GM12878 (cell line): ENCODE data around the gene CHRNA9. TPM values are rescaled to one million over a fixed set of nuclear protein-coding genes. Genes with fewer than 3 reads are reported as not detected.

ENCODE experiments used
- ATAC-seq: fragments of 200-7000 bp; cut with Tn5 transposase; 3 replicates; pipeline ENCODE4 v1.9.1; 2020; ENCODE audit warnings: mild to moderate bottlenecking, moderate library complexity
- BruUV-seq: library from RNA; stranded (reverse); fragments of 400-500 nt; replicated peaks from 2 replicates; lab custom pipeline; 2021; lab: Mats Ljungman, UMichigan
- CTCF ChIA-PET: fragments of 300-600 bp; sonication (Branson Sonifier 250); formaldehyde crosslinking; extraction: SDS; loops from one replicate; lab custom pipeline; 2021; ENCODE audit warnings: inconsistent platforms; lab: Yijun Ruan, JAX
- POLR2A ChIA-PET: fragments of 350-600 bp; formaldehyde crosslinking; extraction: SDS; loops from one replicate; lab custom pipeline; 2021; ENCODE audit warnings: inconsistent platforms; lab: Charles Lee
- RAD21 ChIA-PET: fragments of 300-600 bp; sonication (Branson Sonifier 250); formaldehyde crosslinking; loops from one replicate; lab custom pipeline; 2023; ENCODE audit warnings: antibody characterized with exemption; ENCODE audit not compliant: unreplicated experiment; lab: Charles Lee
- SMC1A ChIA-PET: fragments of 300-600 bp; sonication (Branson Sonifier 250); formaldehyde crosslinking; loops from one replicate; lab custom pipeline; 2023; ENCODE audit not compliant: unreplicated experiment, uncharacterized antibody; lab: Charles Lee
- DNase-seq: peaks from one replicate; pipeline ENCODE4 v3.0.0-alpha.2; 2011; ENCODE audit warnings: low read depth, low spot score
- FAIRE-seq: peaks from 3 replicates; lab custom pipeline; 2011; peaks lifted over from hg19 to GRCh38; lab: Jason Lieb, UNC
- H2AFZ ChIP-seq: 2 replicates; pipeline ENCODE4 v1.6.0; 2011; ENCODE audit warnings: low read depth, low read length, control low read depth; ENCODE audit not compliant: control insufficient read depth
- H3K27ac ChIP-seq: 2 replicates; pipeline ENCODE4 v1.5.1; 2011; ENCODE audit warnings: control low read depth; ENCODE audit not compliant: control insufficient read depth, insufficient read depth
- H3K27me3 ChIP-seq, 2 experiments: replicated peaks in 1 of 2; 2 replicates each; pipeline versions ENCODE4 v1.6.0 to v1.6.1; 2011; ENCODE audit warnings: low read length in 1 of 2; ENCODE audit not compliant: control insufficient read depth in 2 of 2, insufficient read depth in 2 of 2
- H3K36me3 ChIP-seq, 2 experiments: 2 replicates each; pipeline ENCODE4 v1.5.1; 2011; ENCODE audit warnings: low read length in 1 of 2; ENCODE audit not compliant: control insufficient read depth in 2 of 2, insufficient read depth in 2 of 2
- H3K4me1 ChIP-seq: 2 replicates; pipeline ENCODE4 v1.6.1; 2011; ENCODE audit warnings: mild to moderate bottlenecking, low read length, moderate library complexity, mixed read lengths; ENCODE audit not compliant: control insufficient read depth, insufficient read depth
- H3K4me2 ChIP-seq: 2 replicates; pipeline ENCODE4 v1.6.0; 2011; ENCODE audit warnings: control low read depth; ENCODE audit not compliant: control insufficient read depth, insufficient read depth
- H3K4me3 ChIP-seq: fragments of 200-600 bp; sonication (generic); 2 replicates; pipeline ENCODE4 v1.5.1; 2016
- H3K79me2 ChIP-seq: 2 replicates; pipeline ENCODE4 v1.6.0; 2011; ENCODE audit warnings: low read length; ENCODE audit not compliant: control insufficient read depth, insufficient read depth
- H3K9ac ChIP-seq: 2 replicates; pipeline ENCODE4 v1.8.0; 2011; ENCODE audit warnings: low read length, control low read depth, mixed read lengths; ENCODE audit not compliant: control insufficient read depth, insufficient read depth
- H3K9me3 ChIP-seq: replicated peaks from 3 replicates; pipeline ENCODE4 v1.5.1; 2011; ENCODE audit warnings: mild to moderate bottlenecking, low read length; ENCODE audit not compliant: control insufficient read depth, insufficient read depth
- H4K20me1 ChIP-seq: 2 replicates; pipeline ENCODE4 v1.6.0; 2011; ENCODE audit not compliant: control insufficient read depth, insufficient read depth
- CREM ChIP-seq: IDR thresholded peaks from 2 replicates; pipeline ENCODE4 v1.6.1; 2014; ENCODE audit warnings: antibody characterized with exemption, low read depth
- ETV6 ChIP-seq, 2 experiments: fragments of 450-650 bp in 1 of 2; IDR thresholded peaks in 1 of 2; conservative IDR thresholded peaks in 1 of 2; 2 replicates each; pipeline ENCODE4 v1.6.1; 2014; ENCODE audit warnings: antibody characterized with exemption in 1 of 2, borderline replicate concordance in 1 of 2, low read depth in 1 of 2, mild to moderate bottlenecking in 1 of 2, moderate library complexity in 1 of 2
- FOS ChIP-seq: IDR thresholded peaks from 3 replicates; pipeline ENCODE4 v1.6.1; 2011; ENCODE audit warnings: borderline replicate concordance; ENCODE audit not compliant: insufficient read length; ENCODE audit errors: extremely low read depth
- IKZF2 ChIP-seq, 2 experiments: fragments of 450-650 bp; IDR thresholded peaks; 2 replicates each; pipeline ENCODE4 v1.6.1; 2017; ENCODE audit warnings: mild to moderate bottlenecking in 2 of 2, moderate library complexity in 2 of 2
- MTA2 ChIP-seq: fragments of 450-650 bp; IDR thresholded peaks from 2 replicates; pipeline ENCODE4 v1.6.1; 2016; ENCODE audit warnings: low read depth, mild to moderate bottlenecking, moderate library complexity
- NR2F1 ChIP-seq: fragments of 450-650 bp; conservative IDR thresholded peaks from 2 replicates; pipeline ENCODE4 v1.6.1; 2017; ENCODE audit warnings: mild to moderate bottlenecking
- POU2F2 ChIP-seq: IDR thresholded peaks from 3 replicates; pipeline ENCODE4 v1.6.1; 2011; ENCODE audit warnings: low read depth, mild to moderate bottlenecking, low read length, borderline replicate concordance
- WGBS: methylation state at CpG from one replicate; pipeline ENCODE4 v1.1.6; 2016; ENCODE audit warnings: low lambda C conversion rate; ENCODE audit not compliant: insufficient replicate concordance, insufficient coverage; ENCODE audit errors: missing lambda C conversion rate; 5-methylcytosine and 5-hydroxymethylcytosine counted together
- in situ Hi-C: fragments of 300-500 bp; cut with MboI; formaldehyde crosslinking; loops from 9 replicates; pipeline ENCODE4 v1.14.3; 2018; ENCODE audit warnings: mixed read lengths
- intact Hi-C: fragments of 100-400 bp; cut with micrococcal nuclease; formaldehyde crosslinking; loops from one replicate; pipeline ENCODE4 v1.14.2; 2022; ENCODE audit not compliant: unreplicated experiment
- polyA plus RNA-seq, 11 experiments: library from polyadenylated mRNA; depleted of rRNA in 4 of 11; unstranded in 6 of 11; stranded (reverse) in 5 of 11; fragments of >200 nt; fragmentation: Nextera tagmentation in 4 of 11; fragmentation: Illumina TruSeq in 1 of 11; extraction: Ambion mirVana in 4 of 11; extraction: Trizol in 1 of 11; gene quantifications; 1 replicate in 1 of 11; 2 replicates in 10 of 11; pipeline versions ENCODE4 v1.2.1 to v1.2.3, GENCODE V29; 2011 to 2016; ENCODE audit warnings: inconsistent platforms in 2 of 11, missing spikeins in 2 of 11, low read depth in 1 of 11
- total RNA-seq, 4 experiments: library from RNA; depleted of rRNA in 3 of 4; stranded (reverse); fragments of >200 nt in 3 of 4; fragmentation: Illumina TruSeq in 1 of 4; extraction: Trizol in 1 of 4; gene quantifications; 2 replicates each; pipeline versions ENCODE4 v1.2.1 to v1.2.3, GENCODE V29; 2013 to 2021
- TF ChIP-seq, protein P1 (sequence below): IDR thresholded peaks from 2 replicates; pipeline ENCODE4 v1.6.1; 2011; ENCODE audit warnings: low read depth, low read length, improper control_type of control experiment, borderline replicate concordance
- TF ChIP-seq, protein P2 (sequence below): fragments of 450-650 bp; IDR thresholded peaks from 2 replicates; pipeline ENCODE4 v1.6.1; 2017; ENCODE audit warnings: mild to moderate bottlenecking
- TF ChIP-seq, protein P3 (sequence below): fragments of 450-650 bp; IDR thresholded peaks from 2 replicates; pipeline ENCODE4 v1.6.1; 2016; ENCODE audit warnings: mild to moderate bottlenecking

Gene CHRNA9
- total and polyA plus RNA-seq, 10 of the 15 experiments (the other 5 are each of a cell fraction or from before 2014, with no cell fraction given) = 0.05 to 0.09 (median 0.08) TPM; not detected in 7

DNA sequence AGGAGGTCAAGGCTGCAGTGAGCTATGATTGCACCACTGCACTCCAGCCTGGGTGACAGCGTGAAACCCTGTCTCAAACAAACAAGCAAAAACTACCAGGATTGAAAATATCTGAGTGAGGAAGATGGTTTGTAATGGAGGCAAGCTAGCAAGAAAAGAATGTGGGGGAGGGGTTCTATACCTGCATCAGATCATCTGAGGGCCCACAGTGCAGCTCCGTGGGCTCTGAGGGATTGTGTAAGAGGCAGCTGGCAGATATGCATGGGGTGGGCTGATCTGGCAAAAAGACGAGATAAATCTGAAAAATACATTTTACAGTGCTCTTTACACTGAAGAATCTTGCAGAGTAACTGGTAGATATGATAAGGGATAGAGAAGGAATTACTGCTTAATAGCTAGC lies 28.9 kb upstream of the CHRNA9 start:
- RAD21 ChIA-PET = interaction anchor here (0.6 to 10.7 kb wide), 21 partner anchors 12 to 413 kb away, joined by 3 to 356 read pairs (median 5); partner anchors contain the start of gene RHOH
- intact Hi-C loops (loop anchor here (5.0 kb wide), 2 partner anchors 249 to 329 kb away; partner anchors contain the start of genes N4BP2 and PDS5A), in situ Hi-C loops (loop anchor here (5.0 kb wide), 1 partner anchor 104 kb away; no protein-coding TSS in a partner anchor)
- ATAC-seq = no peak
- H3K79me2 ChIP-seq = peaks cover 14% of the 10 kb centered on the region
- CTCF ChIA-PET = interaction anchor here (1.0 to 7.4 kb wide), 12 partner anchors 11 to 413 kb away, joined by 3 to 121 read pairs (median 7); no protein-coding TSS in a partner anchor
- H3K4me1 ChIP-seq = peaks cover 73% of the 10 kb centered on the region
- no peaks in the 10 kb centered on the region for H3K36me3 ChIP-seq
- 31% methylated on average over 3 of the region's 3 CpGs for WGBS
- no peaks in the 10 kb centered on the region; the same call in 2 of the 3 replicates for H3K9me3 ChIP-seq
- peak overlapping the region; percentile 53 for H3K27ac ChIP-seq
- peak overlapping the region; percentile 68; the same call in 1 of the 2 replicates for H3K4me2 ChIP-seq
- TF ChIP-seq ETV6 (conservative IDR thresholded peaks at IDR 0.05 in 1 of 2, IDR thresholded peaks at IDR 0.05 in 1 of 2; ENCODE audit: borderline replicate concordance in 1 of 2, low read depth in 1 of 2) (no peak), POU2F2 (peak; percentile 33; the same call in 1 of the 3 replicates)
- no peaks in the 10 kb centered on the region for H3K27me3 ChIP-seq
- SMC1A ChIA-PET = interaction anchor here (0.7 to 11.1 kb wide), 18 partner anchors 11 to 412 kb away, joined by 3 to 374 read pairs (median 6); partner anchors contain the start of gene RHOH
- no TSS peak for BruUV-seq
- POLR2A ChIA-PET = interaction anchor here (0.9 to 3.8 kb wide), 12 partner anchors 11 to 120 kb away, joined by 3 to 33 read pairs (median 14); no protein-coding TSS in a partner anchor
- DNase-seq = no peak
- no peak overlapping the region for H3K9ac ChIP-seq
- no peak overlapping the region for H3K4me3 ChIP-seq
- H4K20me1 ChIP-seq = no peaks in the 10 kb centered on the region
- H2AFZ ChIP-seq = no peak overlapping the region
- no peak for FAIRE-seq

DNA sequence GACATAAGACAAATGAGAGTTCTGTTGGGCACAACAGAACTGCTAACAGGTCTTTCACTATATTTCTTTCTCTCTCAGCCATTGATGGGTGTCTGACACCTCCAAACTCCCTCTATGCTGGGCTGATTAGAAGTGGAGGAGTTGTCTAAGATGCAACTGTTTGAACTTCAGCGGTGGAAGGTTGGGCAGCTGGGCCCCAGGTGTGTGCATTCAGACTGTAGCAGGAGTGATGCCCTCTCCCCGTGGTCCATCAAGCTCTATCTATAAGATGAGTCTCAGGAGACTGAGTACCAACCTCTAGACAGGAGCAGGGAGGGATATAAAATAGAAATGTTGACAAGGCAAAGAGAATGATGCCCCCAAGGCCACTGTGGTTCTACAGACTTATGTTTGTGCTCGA lies 28.2 kb upstream of the CHRNA9 start:
- no peaks in the 10 kb centered on the region for H3K36me3 ChIP-seq
- H3K27me3 ChIP-seq = no peaks in the 10 kb centered on the region
- ATAC-seq = no peak
- intact Hi-C loops (loop anchor here (5.0 kb wide), 2 partner anchors 250 to 330 kb away; partner anchors contain the start of genes N4BP2 and PDS5A), in situ Hi-C loops (loop anchor here (5.0 kb wide), 1 partner anchor 105 kb away; no protein-coding TSS in a partner anchor)
- peaks cover 14% of the 10 kb centered on the region for H3K79me2 ChIP-seq
- H3K27ac ChIP-seq = peak overlapping the region; percentile 76
- RAD21 ChIA-PET = interaction anchor here (0.6 to 10.7 kb wide), 27 partner anchors 11 to 412 kb away, joined by 3 to 356 read pairs (median 7); partner anchors contain the start of genes N4BP2 and RHOH
- peak overlapping the region; percentile 49; the same call in 1 of the 2 replicates for H2AFZ ChIP-seq
- H3K9ac ChIP-seq = peak overlapping the region; percentile 58
- POLR2A ChIA-PET = interaction anchor here (0.7 to 3.8 kb wide), 17 partner anchors 10 to 840 kb away, joined by 3 to 33 read pairs (median 12); partner anchors contain the start of gene N4BP2
- H3K4me1 ChIP-seq = peaks cover 71% of the 10 kb centered on the region
- CTCF ChIA-PET = interaction anchor here (0.7 to 7.4 kb wide), 23 partner anchors 11 to 412 kb away, joined by 3 to 121 read pairs (median 5); partner anchors contain the start of genes N4BP2 and RHOH
- no peak for FAIRE-seq
- H3K4me2 ChIP-seq = peak overlapping the region; percentile 93
- BruUV-seq = no TSS peak
- no peak for DNase-seq
- 0% methylated on average over 3 of the region's 3 CpGs for WGBS
- H4K20me1 ChIP-seq = no peaks in the 10 kb centered on the region
- H3K4me3 ChIP-seq = peak overlapping the region; percentile 35; the same call in 1 of the 2 replicates
- SMC1A ChIA-PET = interaction anchor here (0.7 to 11.1 kb wide), 24 partner anchors 10 to 413 kb away, joined by 3 to 374 read pairs (median 6); partner anchors contain the start of gene RHOH
- no peaks in the 10 kb centered on the region; the same call in 2 of the 3 replicates for H3K9me3 ChIP-seq
- TF ChIP-seq NR2F1 = no peak
- TF ChIP-seq, protein P1, sequence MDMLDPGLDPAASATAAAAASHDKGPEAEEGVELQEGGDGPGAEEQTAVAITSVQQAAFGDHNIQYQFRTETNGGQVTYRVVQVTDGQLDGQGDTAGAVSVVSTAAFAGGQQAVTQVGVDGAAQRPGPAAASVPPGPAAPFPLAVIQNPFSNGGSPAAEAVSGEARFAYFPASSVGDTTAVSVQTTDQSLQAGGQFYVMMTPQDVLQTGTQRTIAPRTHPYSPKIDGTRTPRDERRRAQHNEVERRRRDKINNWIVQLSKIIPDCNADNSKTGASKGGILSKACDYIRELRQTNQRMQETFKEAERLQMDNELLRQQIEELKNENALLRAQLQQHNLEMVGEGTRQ = no peak
- no peak for TF ChIP-seq IKZF2 (IDR thresholded peaks at IDR 0.05)
- no peak for TF ChIP-seq MTA2
- no peak for TF ChIP-seq CREM
- TF ChIP-seq, protein P2, sequence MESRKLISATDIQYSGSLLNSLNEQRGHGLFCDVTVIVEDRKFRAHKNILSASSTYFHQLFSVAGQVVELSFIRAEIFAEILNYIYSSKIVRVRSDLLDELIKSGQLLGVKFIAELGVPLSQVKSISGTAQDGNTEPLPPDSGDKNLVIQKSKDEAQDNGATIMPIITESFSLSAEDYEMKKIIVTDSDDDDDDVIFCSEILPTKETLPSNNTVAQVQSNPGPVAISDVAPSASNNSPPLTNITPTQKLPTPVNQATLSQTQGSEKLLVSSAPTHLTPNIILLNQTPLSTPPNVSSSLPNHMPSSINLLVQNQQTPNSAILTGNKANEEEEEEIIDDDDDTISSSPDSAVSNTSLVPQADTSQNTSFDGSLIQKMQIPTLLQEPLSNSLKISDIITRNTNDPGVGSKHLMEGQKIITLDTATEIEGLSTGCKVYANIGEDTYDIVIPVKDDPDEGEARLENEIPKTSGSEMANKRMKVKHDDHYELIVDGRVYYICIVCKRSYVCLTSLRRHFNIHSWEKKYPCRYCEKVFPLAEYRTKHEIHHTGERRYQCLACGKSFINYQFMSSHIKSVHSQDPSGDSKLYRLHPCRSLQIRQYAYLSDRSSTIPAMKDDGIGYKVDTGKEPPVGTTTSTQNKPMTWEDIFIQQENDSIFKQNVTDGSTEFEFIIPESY = no peak
- TF ChIP-seq, protein P3, sequence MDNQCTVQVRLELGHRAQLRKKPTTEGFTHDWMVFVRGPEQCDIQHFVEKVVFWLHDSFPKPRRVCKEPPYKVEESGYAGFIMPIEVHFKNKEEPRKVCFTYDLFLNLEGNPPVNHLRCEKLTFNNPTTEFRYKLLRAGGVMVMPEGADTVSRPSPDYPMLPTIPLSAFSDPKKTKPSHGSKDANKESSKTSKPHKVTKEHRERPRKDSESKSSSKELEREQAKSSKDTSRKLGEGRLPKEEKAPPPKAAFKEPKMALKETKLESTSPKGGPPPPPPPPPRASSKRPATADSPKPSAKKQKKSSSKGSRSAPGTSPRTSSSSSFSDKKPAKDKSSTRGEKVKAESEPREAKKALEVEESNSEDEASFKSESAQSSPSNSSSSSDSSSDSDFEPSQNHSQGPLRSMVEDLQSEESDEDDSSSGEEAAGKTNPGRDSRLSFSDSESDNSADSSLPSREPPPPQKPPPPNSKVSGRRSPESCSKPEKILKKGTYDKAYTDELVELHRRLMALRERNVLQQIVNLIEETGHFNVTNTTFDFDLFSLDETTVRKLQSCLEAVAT = no peak; the same call in 1 of the 2 replicates
- TF ChIP-seq FOS = no peak
